ENCODE data around the gene LIPE.

DNA sequence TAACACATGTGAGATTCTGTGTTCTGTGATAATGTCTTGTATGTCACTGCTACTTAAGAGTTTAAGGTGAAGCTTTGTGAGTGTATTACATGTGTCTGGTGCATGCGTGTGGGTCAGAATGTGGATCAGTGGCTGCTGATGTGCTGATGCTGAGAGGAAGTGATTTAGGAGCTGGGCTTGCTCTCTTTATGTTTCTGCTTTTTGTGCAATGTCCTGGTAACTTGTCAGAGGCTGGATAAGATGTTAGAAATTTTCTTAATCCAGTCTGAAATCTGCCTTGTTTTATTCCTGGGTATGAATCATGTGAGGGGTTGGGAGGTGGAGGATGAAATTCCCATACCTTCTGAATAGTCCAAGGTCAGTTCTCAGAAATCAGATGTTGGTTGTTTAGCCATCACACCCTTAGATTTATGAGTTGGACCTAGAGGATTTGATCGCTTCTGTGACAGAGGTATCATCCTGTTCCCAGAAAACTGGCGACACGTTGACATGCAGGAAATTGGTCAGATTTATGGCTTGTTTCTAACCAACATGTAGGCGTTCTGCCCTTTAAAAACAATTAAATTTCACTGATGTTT is 40.1 kb upstream of the LIPE start:
- TF ChIP-seq POLR2A (IDR thresholded peaks at IDR 0.05; ENCODE audit: low read depth, low read length) (no peak), POLR2AphosphoS5 (IDR thresholded peaks at IDR 0.05; ENCODE audit: low read depth, low read length) (no peak), SPI1 (IDR thresholded peaks at IDR 0.05; ENCODE audit: low read depth, low read length) (peak; percentile 74), POU2F2 (IDR thresholded peaks at IDR 0.05; ENCODE audit: low read depth, low read length) (no peak)

All from GM12891 (cell line).